GM12891 (cell line): ENCODE results near the gene PSMC1.

Source experiments
- PAX5 ChIP-seq: IDR thresholded peaks from 2 replicates; pipeline ENCODE4 v1.6.1; 2011; ENCODE audit warnings: low read length, moderate library complexity, mild to moderate bottlenecking; ENCODE audit not compliant: insufficient read depth, severe bottlenecking
- POLR2A ChIP-seq: IDR thresholded peaks from 2 replicates; pipeline ENCODE4 v1.6.1; 2011; ENCODE audit warnings: low read depth, low read length, control low read depth
- POLR2AphosphoS5 ChIP-seq: IDR thresholded peaks from 2 replicates; pipeline ENCODE4 v1.6.1; 2011; ENCODE audit warnings: low read depth, low read length, control low read depth
- TAF1 ChIP-seq: IDR thresholded peaks from 2 replicates; pipeline ENCODE4 v1.6.1; 2011; ENCODE audit warnings: low read depth, low read length, control low read depth

DNA sequence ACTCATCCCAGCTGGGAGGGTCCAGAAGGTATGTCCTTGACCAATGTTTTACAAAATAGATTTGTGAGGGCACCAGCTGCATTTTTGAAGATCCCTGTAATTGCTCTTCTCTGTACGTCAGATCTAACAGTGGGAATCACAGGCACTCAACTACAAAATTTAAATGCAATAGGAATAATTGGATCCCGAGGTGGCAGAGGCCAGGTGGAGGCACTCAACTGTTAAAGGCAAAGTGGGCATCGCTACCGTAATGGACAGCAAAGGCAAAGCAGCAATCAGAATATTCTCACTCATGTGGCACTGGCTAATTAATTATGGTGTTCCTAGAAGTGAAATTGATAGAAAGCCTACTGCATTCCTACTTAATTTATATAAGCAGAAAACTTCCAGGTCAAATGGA is 27.9 kb upstream of the PSMC1 start:
- TF ChIP-seq POLR2A (no peak), POLR2AphosphoS5 (no peak), TAF1 (no peak), PAX5 (no peak)
